Measurements from ENCODE around the gene CHMP3.

DNA sequence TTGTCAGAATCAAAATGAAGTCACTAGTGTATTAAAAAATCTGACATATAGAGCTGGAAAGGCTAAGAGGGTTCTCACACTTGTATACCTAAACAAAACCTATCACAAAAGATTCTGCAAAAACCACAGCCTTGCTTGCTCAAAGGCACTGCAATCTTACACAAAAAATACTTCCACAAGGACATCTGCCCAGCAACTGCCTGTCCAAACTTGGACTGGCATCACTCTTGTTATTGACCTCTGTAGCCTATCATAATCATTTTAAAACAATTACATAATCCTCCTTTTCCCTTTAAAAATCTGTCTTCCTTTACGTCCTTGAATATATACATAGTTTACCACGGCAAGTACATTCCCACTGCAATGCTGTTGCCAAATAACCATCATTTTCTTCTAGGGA, 19.9 kb downstream of the CHMP3 start:
- TF ChIP-seq, protein P1, sequence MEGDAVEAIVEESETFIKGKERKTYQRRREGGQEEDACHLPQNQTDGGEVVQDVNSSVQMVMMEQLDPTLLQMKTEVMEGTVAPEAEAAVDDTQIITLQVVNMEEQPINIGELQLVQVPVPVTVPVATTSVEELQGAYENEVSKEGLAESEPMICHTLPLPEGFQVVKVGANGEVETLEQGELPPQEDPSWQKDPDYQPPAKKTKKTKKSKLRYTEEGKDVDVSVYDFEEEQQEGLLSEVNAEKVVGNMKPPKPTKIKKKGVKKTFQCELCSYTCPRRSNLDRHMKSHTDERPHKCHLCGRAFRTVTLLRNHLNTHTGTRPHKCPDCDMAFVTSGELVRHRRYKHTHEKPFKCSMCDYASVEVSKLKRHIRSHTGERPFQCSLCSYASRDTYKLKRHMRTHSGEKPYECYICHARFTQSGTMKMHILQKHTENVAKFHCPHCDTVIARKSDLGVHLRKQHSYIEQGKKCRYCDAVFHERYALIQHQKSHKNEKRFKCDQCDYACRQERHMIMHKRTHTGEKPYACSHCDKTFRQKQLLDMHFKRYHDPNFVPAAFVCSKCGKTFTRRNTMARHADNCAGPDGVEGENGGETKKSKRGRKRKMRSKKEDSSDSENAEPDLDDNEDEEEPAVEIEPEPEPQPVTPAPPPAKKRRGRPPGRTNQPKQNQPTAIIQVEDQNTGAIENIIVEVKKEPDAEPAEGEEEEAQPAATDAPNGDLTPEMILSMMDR (IDR thresholded peaks at IDR 0.05) = no peak
- no peak for TF ChIP-seq EZH2 (IDR thresholded peaks at IDR 0.05; ENCODE audit: borderline replicate concordance, insufficient read depth, low read depth, low read length, poor library complexity, severe bottlenecking)

Data from B cell (primary cell).